ENCODE data around the gene SNAP47.

The SNAP47 gene

DNA sequence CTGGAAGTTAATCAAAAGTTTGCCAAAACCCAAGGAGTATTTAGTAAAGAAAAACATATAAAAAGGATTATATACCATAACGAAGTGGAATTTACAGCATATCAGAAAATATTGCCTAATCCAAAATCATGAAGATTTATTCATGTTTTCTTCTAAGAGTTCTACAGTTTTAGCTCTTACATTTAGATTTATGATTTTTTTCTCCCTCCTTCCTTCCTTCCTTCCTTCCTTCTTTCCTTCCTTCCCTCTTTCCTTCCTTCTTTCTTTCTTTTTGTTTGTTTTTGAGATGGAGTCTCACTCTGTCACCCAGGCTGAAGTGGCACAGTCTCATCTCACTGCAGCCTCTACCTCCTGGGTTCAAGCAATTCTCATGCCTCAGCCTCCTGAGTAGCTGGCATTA lies 64.5 kb downstream of the SNAP47 start:
- no peaks in the 10 kb centered on the region for H3K36me3 ChIP-seq (ENCODE audit: control insufficient read depth in 2 of 2, insufficient read depth in 2 of 2, low read length in 2 of 2)
- H3K27me3 ChIP-seq (ENCODE audit: control insufficient read depth in 1 of 2, insufficient read depth in 2 of 2, low read length in 2 of 2): no peaks in the 10 kb centered on the region
- no peak overlapping the region for H3K9ac ChIP-seq (ENCODE audit: low read length in 2 of 2)
- peaks cover 2% of the 10 kb centered on the region for H3K4me1 ChIP-seq (ENCODE audit: control insufficient read depth, insufficient read depth, low read length)
- H3K4me3 ChIP-seq (ENCODE audit: low read length in 2 of 2): no peak overlapping the region
- no peaks in the 10 kb centered on the region for H3K9me3 ChIP-seq (ENCODE audit: control insufficient read depth in 2 of 2, low read length in 2 of 2)
- H3K27ac ChIP-seq (ENCODE audit: low read length): no peak overlapping the region

DNA sequence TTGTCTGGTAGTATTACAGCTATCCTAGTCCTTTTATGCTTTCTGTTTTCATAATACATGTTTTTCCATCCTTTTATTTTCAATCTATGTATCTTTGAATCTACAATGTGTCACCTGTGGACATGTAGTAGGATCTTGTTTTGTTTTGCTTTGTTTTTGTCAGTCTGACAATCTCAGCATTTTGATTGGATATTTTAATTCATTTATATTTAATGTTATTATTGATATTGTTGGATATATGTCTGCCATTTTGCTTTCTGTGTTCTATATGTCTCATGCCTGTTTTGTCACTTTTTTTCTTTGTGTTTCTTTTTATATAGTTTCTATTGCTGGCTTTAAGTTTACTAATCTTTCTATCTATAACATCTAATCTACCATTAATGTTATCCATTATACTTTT lies 68.7 kb downstream of the SNAP47 start:
- H3K27me3 ChIP-seq (ENCODE audit: control insufficient read depth in 1 of 2, insufficient read depth in 2 of 2, low read length in 2 of 2): no peaks in the 10 kb centered on the region
- H3K4me1 ChIP-seq (ENCODE audit: control insufficient read depth, insufficient read depth, low read length): no peaks in the 10 kb centered on the region
- no peaks in the 10 kb centered on the region for H3K9me3 ChIP-seq (ENCODE audit: control insufficient read depth in 2 of 2, low read length in 2 of 2)
- H3K36me3 ChIP-seq (ENCODE audit: control insufficient read depth in 2 of 2, insufficient read depth in 2 of 2, low read length in 2 of 2): no peaks in the 10 kb centered on the region
- no peak overlapping the region for H3K27ac ChIP-seq (ENCODE audit: low read length)
- no peak overlapping the region for H3K4me3 ChIP-seq (ENCODE audit: low read length in 2 of 2)
- H3K9ac ChIP-seq (ENCODE audit: low read length in 2 of 2): no peak overlapping the region

DNA sequence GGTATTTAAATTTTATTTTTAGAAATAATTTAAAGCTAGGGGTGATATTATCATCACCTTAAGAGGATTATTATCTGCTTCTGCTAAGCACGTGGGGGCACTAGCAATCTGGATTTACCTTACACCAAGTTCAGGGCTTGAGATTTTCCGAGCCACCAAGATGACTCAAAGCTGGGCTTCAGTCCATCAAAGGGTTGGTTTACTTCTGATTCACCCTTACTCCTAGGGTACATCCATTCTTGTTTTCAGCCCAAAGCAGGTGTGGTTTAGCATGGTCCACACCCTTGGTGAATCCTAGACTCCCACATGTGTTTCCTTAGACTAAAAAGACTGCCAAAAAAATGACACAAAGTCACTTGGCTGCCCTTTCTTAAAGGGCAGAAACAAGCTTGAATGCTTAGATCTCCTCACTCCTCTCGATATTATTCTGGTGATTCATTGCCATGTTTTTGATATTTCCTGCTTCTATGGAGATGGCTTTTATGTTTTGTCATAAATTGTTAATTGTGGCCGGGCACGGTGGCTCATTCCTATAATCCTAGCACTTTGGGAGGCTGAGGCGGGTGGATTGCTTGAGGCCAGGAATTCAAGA lies 70.5 kb downstream of the SNAP47 start:
- Histone ChIP-seq H3K36me3 (ENCODE audit: control insufficient read depth in 2 of 2, insufficient read depth in 2 of 2, low read length in 2 of 2) (no peaks in the 10 kb centered on the region), H3K27me3 (ENCODE audit: control insufficient read depth in 1 of 2, insufficient read depth in 2 of 2, low read length in 2 of 2) (no peaks in the 10 kb centered on the region), H3K4me3 (ENCODE audit: low read length in 2 of 2) (no peak overlapping the region), H3K27ac (ENCODE audit: low read length) (no peak overlapping the region), H3K9me3 (ENCODE audit: control insufficient read depth in 2 of 2, low read length in 2 of 2) (no peaks in the 10 kb centered on the region), H3K4me1 (ENCODE audit: control insufficient read depth, insufficient read depth, low read length) (no peaks in the 10 kb centered on the region), H3K9ac (ENCODE audit: low read length in 2 of 2) (no peak overlapping the region)

DNA sequence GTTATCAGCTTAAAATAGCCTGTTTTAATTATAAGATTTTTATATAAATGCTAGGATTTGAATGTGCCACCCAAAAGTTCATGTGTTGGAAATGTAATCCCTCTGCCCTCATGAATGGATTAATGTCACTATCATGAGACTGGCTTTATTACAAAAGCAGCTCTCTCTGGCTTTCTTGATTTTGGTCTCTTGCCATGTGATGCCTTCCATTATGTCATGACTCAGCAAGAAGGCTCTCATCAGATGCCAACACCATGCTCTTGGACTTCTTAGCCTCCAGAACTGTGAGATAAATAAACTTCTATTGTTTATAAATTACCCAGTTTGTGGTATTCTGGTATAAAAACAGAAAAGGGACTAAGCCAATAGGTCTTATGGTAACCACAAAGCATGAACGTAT lies 73.3 kb downstream of the SNAP47 start:
- Histone ChIP-seq H3K27ac (ENCODE audit: low read length) (no peak overlapping the region), H3K36me3 (ENCODE audit: control insufficient read depth in 2 of 2, insufficient read depth in 2 of 2, low read length in 2 of 2) (no peaks in the 10 kb centered on the region), H3K9me3 (ENCODE audit: control insufficient read depth in 2 of 2, low read length in 2 of 2) (no peaks in the 10 kb centered on the region), H3K27me3 (ENCODE audit: control insufficient read depth in 1 of 2, insufficient read depth in 2 of 2, low read length in 2 of 2) (no peaks in the 10 kb centered on the region), H3K4me1 (ENCODE audit: control insufficient read depth, insufficient read depth, low read length) (no peaks in the 10 kb centered on the region), H3K4me3 (ENCODE audit: low read length in 2 of 2) (no peak overlapping the region), H3K9ac (ENCODE audit: low read length in 2 of 2) (no peak overlapping the region)

DNA sequence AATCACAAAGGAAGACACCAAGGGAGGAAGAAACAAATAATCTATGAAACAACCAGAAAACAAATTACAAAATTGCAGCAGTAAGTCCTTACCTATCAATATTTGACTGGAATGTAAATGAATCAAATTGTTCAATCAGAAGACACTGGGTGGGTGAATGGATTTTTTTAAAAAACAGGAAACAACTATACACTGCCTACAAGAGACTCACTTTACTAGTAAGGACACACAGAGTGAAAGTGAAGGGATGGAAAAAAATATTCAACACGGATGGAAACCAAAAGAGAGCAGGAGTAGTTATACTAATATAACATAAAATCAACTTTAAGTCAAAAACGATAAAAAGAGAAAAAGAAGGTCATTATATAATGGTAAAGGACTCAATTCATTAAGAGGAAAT lies 73.8 kb downstream of the SNAP47 start:
- Histone ChIP-seq H3K36me3 (ENCODE audit: control insufficient read depth in 2 of 2, insufficient read depth in 2 of 2, low read length in 2 of 2) (no peaks in the 10 kb centered on the region), H3K4me3 (ENCODE audit: low read length in 2 of 2) (no peak overlapping the region), H3K9ac (ENCODE audit: low read length in 2 of 2) (no peak overlapping the region), H3K9me3 (ENCODE audit: control insufficient read depth in 2 of 2, low read length in 2 of 2) (no peaks in the 10 kb centered on the region), H3K27ac (ENCODE audit: low read length) (no peak overlapping the region), H3K27me3 (ENCODE audit: control insufficient read depth in 1 of 2, insufficient read depth in 2 of 2, low read length in 2 of 2) (no peaks in the 10 kb centered on the region), H3K4me1 (ENCODE audit: control insufficient read depth, insufficient read depth, low read length) (no peaks in the 10 kb centered on the region)

DNA sequence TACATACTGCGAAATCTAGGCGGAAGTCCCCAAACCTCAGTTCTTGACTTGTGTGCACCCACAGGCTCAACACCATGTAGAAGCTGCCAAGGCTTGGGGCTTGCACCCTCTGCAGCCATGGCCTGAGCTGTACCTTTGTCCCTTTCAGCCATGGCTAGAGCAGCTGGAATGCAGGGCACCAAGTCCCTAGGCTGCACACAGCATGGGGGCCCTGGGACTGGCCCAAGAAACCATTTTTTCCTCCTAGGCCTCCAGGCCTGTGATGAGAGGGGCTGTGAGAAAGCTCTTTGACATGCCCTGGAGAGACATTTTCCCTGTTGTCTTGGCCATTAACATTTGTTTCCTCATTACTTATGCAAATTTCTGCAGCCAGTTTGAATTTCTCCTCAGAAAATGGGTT lies 78.7 kb downstream of the SNAP47 start:
- Histone ChIP-seq H3K9me3 (ENCODE audit: control insufficient read depth in 2 of 2, low read length in 2 of 2) (no peaks in the 10 kb centered on the region), H3K4me3 (ENCODE audit: low read length in 2 of 2) (no peak overlapping the region), H3K27ac (ENCODE audit: low read length) (no peak overlapping the region)

DNA sequence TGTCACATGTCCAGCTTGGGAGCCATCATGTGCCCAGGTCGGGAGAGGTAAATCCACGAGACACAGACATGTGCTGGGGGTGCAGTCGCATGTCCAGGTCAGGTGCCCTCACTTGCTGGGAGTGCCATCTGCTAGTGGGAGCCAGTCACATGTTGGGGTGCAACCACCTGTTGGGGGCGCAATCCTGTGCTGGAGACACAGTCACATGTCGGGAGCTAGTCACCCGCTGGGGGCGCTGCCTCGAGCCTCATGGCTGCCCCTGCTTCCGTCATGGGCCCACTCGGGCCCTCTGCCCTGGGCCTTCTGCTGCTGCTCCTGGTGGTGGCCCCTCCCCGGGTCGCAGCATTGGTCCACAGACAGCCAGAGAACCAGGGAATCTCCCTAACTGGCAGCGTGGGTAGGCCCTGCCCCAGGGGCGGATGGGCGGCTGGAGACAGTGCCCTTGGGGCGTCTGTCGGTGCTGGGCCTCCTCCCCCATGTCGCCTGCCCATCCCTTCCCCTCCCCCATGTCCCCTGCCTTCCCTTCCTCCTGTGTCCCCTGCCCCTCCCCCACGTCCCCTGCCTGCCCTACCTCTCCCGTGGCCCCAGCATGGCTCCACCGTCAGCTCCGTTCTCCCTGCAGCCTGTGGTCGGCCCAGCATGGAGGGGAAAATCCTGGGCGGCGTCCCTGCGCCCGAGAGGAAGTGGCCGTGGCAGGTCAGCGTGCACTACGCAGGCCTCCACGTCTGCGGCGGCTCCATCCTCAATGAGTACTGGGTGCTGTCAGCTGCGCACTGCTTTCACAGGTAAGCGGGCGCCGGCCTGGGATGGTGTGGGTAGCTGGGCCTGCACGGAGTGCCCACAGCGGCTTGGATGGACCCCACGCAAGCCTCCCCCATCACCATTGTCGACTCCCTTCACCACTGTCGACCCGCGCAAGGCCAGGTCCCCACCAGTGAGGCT lies 80.5 kb downstream of the SNAP47 start, which contains the start of gene PRSS38:
TSS of gene PRSS38 (plus strand) at position 208 of the 942 bp plus-strand sequence. CDS start at position 250, 42 bp downstream.
- H3K9me3 ChIP-seq (ENCODE audit: control insufficient read depth in 2 of 2, low read length in 2 of 2): no peaks in the 10 kb centered on the region
- H3K27me3 ChIP-seq (ENCODE audit: control insufficient read depth in 1 of 2, insufficient read depth in 2 of 2, low read length in 2 of 2): no peaks in the 10 kb centered on the region
- no peaks in the 10 kb centered on the region for H3K36me3 ChIP-seq (ENCODE audit: control insufficient read depth in 2 of 2, insufficient read depth in 2 of 2, low read length in 2 of 2)
- H3K4me1 ChIP-seq (ENCODE audit: control insufficient read depth, insufficient read depth, low read length): no peaks in the 10 kb centered on the region
- H3K9ac ChIP-seq (ENCODE audit: low read length in 2 of 2): no peak within 1 kb of the TSS
- H3K4me3 ChIP-seq (ENCODE audit: low read length in 2 of 2): no peak within 1 kb of the TSS
- H3K27ac ChIP-seq (ENCODE audit: low read length): no peak within 1 kb of the TSS

More for the DNA sequence above, 78.7 kb downstream of the SNAP47 start:
- Histone ChIP-seq H3K27me3 (ENCODE audit: control insufficient read depth in 1 of 2, insufficient read depth in 2 of 2, low read length in 2 of 2) (no peaks in the 10 kb centered on the region), H3K9ac (ENCODE audit: low read length in 2 of 2) (no peak overlapping the region), H3K4me1 (ENCODE audit: control insufficient read depth, insufficient read depth, low read length) (no peaks in the 10 kb centered on the region), H3K36me3 (ENCODE audit: control insufficient read depth in 2 of 2, insufficient read depth in 2 of 2, low read length in 2 of 2) (no peaks in the 10 kb centered on the region)

DNA sequence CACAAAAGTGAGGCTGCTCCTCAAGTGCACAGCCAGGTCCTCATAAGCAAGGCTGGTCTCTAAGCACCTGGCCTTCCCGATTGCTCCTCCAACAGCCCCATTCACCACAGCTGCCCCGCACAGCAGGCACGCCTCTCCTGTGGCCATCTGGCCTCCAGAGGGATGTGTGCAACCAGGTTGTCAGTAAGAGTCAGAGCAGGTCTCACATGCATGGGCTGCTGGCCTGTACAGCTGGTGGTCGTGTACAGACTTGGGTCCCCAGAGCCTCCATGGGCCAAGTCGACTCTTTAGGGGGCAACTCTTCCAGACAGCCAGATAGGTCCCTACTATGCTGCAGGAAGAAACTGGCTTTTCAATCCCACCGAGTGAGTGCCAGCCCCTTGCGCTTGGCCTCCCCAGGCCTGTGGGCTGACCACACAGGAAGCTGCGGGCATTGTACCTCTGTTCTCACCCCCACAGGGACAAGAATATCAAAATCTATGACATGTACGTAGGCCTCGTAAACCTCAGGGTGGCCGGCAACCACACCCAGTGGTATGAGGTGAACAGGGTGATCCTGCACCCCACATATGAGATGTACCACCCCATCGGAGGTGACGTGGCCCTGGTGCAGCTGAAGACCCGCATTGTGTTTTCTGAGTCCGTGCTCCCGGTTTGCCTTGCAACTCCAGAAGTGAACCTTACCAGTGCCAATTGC lies 81.7 kb downstream of the SNAP47 start:
- Histone ChIP-seq H3K9ac (ENCODE audit: low read length in 2 of 2) (no peak overlapping the region), H3K27me3 (ENCODE audit: control insufficient read depth in 1 of 2, insufficient read depth in 2 of 2, low read length in 2 of 2) (no peaks in the 10 kb centered on the region), H3K9me3 (ENCODE audit: control insufficient read depth in 2 of 2, low read length in 2 of 2) (peaks cover 0 to 3% of the 10 kb centered on the region in 2 donors), H3K4me1 (ENCODE audit: control insufficient read depth, insufficient read depth, low read length) (no peaks in the 10 kb centered on the region), H3K4me3 (ENCODE audit: low read length in 2 of 2) (no peak overlapping the region), H3K27ac (ENCODE audit: low read length) (no peak overlapping the region), H3K36me3 (ENCODE audit: control insufficient read depth in 2 of 2, insufficient read depth in 2 of 2, low read length in 2 of 2) (no peaks in the 10 kb centered on the region)

DNA sequence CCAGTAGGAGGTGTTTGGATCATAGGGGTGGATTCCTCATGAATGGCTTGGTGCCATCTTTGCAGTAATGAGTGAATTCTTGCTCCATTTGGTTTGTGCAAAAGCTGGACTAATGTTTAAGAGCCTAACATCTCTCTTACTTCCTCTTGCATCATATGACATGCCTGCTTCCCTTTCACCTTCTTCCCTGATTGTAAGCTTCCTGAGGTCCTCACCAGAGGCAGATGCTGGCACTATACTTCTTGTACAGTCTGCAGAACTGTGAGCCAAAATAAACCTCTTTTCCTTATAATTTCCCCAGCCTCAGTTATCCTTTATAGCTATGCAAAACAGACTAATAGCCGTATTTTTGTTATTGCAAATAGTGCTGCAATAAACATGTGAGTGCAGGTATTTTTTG lies 88.3 kb downstream of the SNAP47 start:
- peaks cover 0 to 2% of the 10 kb centered on the region in 2 donors for H3K27me3 ChIP-seq (ENCODE audit: control insufficient read depth in 1 of 2, insufficient read depth in 2 of 2, low read length in 2 of 2)
- H3K36me3 ChIP-seq (ENCODE audit: control insufficient read depth in 2 of 2, insufficient read depth in 2 of 2, low read length in 2 of 2): no peaks in the 10 kb centered on the region
- no peaks in the 10 kb centered on the region for H3K4me1 ChIP-seq (ENCODE audit: control insufficient read depth, insufficient read depth, low read length)
- no peak overlapping the region for H3K4me3 ChIP-seq (ENCODE audit: low read length in 2 of 2)
- H3K9me3 ChIP-seq (ENCODE audit: control insufficient read depth in 2 of 2, low read length in 2 of 2): peaks cover 0 to 5% of the 10 kb centered on the region in 2 donors
- H3K27ac ChIP-seq (ENCODE audit: low read length): no peak overlapping the region
- no peak overlapping the region for H3K9ac ChIP-seq (ENCODE audit: low read length in 2 of 2)

DNA sequence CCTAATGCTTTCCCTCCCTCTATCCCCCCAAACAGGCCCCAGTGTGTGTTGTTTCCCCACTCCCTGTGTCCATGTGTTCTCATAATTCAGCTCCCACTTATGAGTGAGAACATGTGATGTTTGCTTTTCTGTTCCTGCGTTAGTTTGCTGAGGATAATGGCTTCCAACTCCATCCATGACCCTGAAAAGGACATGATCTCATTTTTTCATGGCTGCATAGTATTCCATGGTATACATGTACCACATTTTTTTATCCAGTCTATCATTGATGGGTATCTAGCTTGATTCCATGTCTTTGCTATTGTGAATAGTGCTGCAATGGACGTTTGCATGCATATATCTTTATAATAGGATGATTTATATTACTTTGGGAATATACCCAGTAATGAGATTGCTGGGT lies 89.0 kb downstream of the SNAP47 start:
- H3K27me3 ChIP-seq (ENCODE audit: control insufficient read depth in 1 of 2, insufficient read depth in 2 of 2, low read length in 2 of 2): peaks cover 0 to 2% of the 10 kb centered on the region in 2 donors
- H3K4me1 ChIP-seq (ENCODE audit: control insufficient read depth, insufficient read depth, low read length): no peaks in the 10 kb centered on the region
- H3K4me3 ChIP-seq (ENCODE audit: low read length in 2 of 2): no peak overlapping the region
- H3K36me3 ChIP-seq (ENCODE audit: control insufficient read depth in 2 of 2, insufficient read depth in 2 of 2, low read length in 2 of 2): no peaks in the 10 kb centered on the region
- no peak overlapping the region for H3K27ac ChIP-seq (ENCODE audit: low read length)
- no peak overlapping the region for H3K9ac ChIP-seq (ENCODE audit: low read length in 2 of 2)
- peaks cover 0 to 9% of the 10 kb centered on the region in 2 donors for H3K9me3 ChIP-seq (ENCODE audit: control insufficient read depth in 2 of 2, low read length in 2 of 2)
